ENCODE results near the gene TRPM3. TPM values are rescaled to one million over a fixed set of nuclear protein-coding genes. Genes with fewer than 3 reads are reported as not detected.

Gene TRPM3
- total and polyA plus RNA-seq, 2 donors (not counting 1 experiment from before 2014, with no cell fraction given) = not detected

- no peaks in the 10 kb centered on the region for H4K20me1 ChIP-seq (ENCODE audit: control insufficient read depth, insufficient read depth, low read length, poor library complexity, severe bottlenecking)
- no peaks in the 10 kb centered on the region for H3K27me3 ChIP-seq (replicated peaks in 1 of 4; ENCODE audit: control extremely low read depth in 1 of 4, control insufficient read depth in 3 of 4, insufficient read depth in 4 of 4, low read length in 3 of 4)
- intact Hi-C loops (cut with micrococcal nuclease) = no loop called here
- no peaks in the 10 kb centered on the region for H3K79me2 ChIP-seq (ENCODE audit: control insufficient read depth, insufficient read depth, low read length)
- H3K9me3 ChIP-seq (ENCODE audit: control extremely low read depth in 1 of 3, control insufficient read depth in 2 of 3, insufficient read depth in 1 of 3, low read length in 2 of 3) = no peaks in the 10 kb centered on the region
- WGBS (ENCODE audit: insufficient coverage) = no CpG with 5 or more reads among the region's 4 CpGs
- no peak overlapping the region for H3K4me3 ChIP-seq (ENCODE audit: control extremely low read depth in 1 of 5, extremely low read depth in 1 of 5, insufficient read depth in 1 of 5, low read depth in 2 of 5, low read length in 4 of 5)
- H3K4me2 ChIP-seq (replicated peaks; ENCODE audit: low read depth, low read length, poor library complexity, severe bottlenecking) = no peak overlapping the region
- Mint-ChIP-seq H3K27me3 (no peaks in the 10 kb centered on the region), H3K4me3 (no peak overlapping the region), H3K9me3 (ENCODE audit: insufficient read depth) (no peaks in the 10 kb centered on the region), H3K4me1 (no peaks in the 10 kb centered on the region), H3K27ac (no peak overlapping the region)
- H2AFZ ChIP-seq (ENCODE audit: insufficient read depth, low read depth, low read length, poor library complexity, severe bottlenecking) = no peak overlapping the region
- ATAC-seq (ENCODE audit: low read depth) (no peak), DNase-seq (no peak)
- POLR2A ChIA-PET = no interaction called here
- H3K4me1 ChIP-seq (ENCODE audit: control insufficient read depth in 2 of 2, insufficient read depth in 2 of 2, low read length in 2 of 2) = no peaks in the 10 kb centered on the region
- no peak overlapping the region for H3K27ac ChIP-seq (ENCODE audit: low read length in 2 of 2)
- H3K36me3 ChIP-seq (replicated peaks in 1 of 2; ENCODE audit: control extremely low read depth in 1 of 2, control insufficient read depth in 1 of 2, extremely low read depth in 1 of 2, insufficient read depth in 2 of 2, low read length in 1 of 2) = no peaks in the 10 kb centered on the region
- no peak for TF ChIP-seq EZH2 (IDR thresholded peaks at IDR 0.05; ENCODE audit: borderline replicate concordance, insufficient read depth, low read depth, low read length, poor library complexity, severe bottlenecking)
- TF ChIP-seq, protein P1, sequence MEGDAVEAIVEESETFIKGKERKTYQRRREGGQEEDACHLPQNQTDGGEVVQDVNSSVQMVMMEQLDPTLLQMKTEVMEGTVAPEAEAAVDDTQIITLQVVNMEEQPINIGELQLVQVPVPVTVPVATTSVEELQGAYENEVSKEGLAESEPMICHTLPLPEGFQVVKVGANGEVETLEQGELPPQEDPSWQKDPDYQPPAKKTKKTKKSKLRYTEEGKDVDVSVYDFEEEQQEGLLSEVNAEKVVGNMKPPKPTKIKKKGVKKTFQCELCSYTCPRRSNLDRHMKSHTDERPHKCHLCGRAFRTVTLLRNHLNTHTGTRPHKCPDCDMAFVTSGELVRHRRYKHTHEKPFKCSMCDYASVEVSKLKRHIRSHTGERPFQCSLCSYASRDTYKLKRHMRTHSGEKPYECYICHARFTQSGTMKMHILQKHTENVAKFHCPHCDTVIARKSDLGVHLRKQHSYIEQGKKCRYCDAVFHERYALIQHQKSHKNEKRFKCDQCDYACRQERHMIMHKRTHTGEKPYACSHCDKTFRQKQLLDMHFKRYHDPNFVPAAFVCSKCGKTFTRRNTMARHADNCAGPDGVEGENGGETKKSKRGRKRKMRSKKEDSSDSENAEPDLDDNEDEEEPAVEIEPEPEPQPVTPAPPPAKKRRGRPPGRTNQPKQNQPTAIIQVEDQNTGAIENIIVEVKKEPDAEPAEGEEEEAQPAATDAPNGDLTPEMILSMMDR (IDR thresholded peaks at IDR 0.05) = no peak
- no peak overlapping the region for H3K9ac ChIP-seq (ENCODE audit: low read length)
- CTCF ChIA-PET = no interaction called here
Observed at GRCh38 chr9:70504834-70505233, 616.6 kb downstream of the TRPM3 start.

- H3K4me1 Mint-ChIP-seq = no peaks in the 10 kb centered on the region
- no peaks in the 10 kb centered on the region for H3K9me3 ChIP-seq (ENCODE audit: control extremely low read depth in 1 of 3, control insufficient read depth in 2 of 3, insufficient read depth in 1 of 3, low read length in 2 of 3)
- no peaks in the 10 kb centered on the region for H3K36me3 ChIP-seq (replicated peaks in 1 of 2; ENCODE audit: control extremely low read depth in 1 of 2, control insufficient read depth in 1 of 2, extremely low read depth in 1 of 2, insufficient read depth in 2 of 2, low read length in 1 of 2)
- no peaks in the 10 kb centered on the region for H3K4me1 ChIP-seq (ENCODE audit: control insufficient read depth in 2 of 2, insufficient read depth in 2 of 2, low read length in 2 of 2)
- no peaks in the 10 kb centered on the region for H3K27me3 Mint-ChIP-seq
- POLR2A ChIA-PET = no interaction called here
- DNase-seq = no peak
- H3K27ac ChIP-seq (ENCODE audit: low read length in 2 of 2) = no peak overlapping the region
- H3K9me3 Mint-ChIP-seq (ENCODE audit: insufficient read depth) = no peaks in the 10 kb centered on the region
- H3K4me3 ChIP-seq (ENCODE audit: control extremely low read depth in 1 of 5, extremely low read depth in 1 of 5, insufficient read depth in 1 of 5, low read depth in 2 of 5, low read length in 4 of 5) = no peak overlapping the region
- no peak overlapping the region for H3K4me3 Mint-ChIP-seq
- H3K4me2 ChIP-seq (replicated peaks; ENCODE audit: low read depth, low read length, poor library complexity, severe bottlenecking) = no peak overlapping the region
- no CpG with 5 or more reads among the region's 1 CpG for WGBS (ENCODE audit: insufficient coverage)
- intact Hi-C loops (cut with micrococcal nuclease) = no loop called here
- no peaks in the 10 kb centered on the region for H4K20me1 ChIP-seq (ENCODE audit: control insufficient read depth, insufficient read depth, low read length, poor library complexity, severe bottlenecking)
- H2AFZ ChIP-seq (ENCODE audit: insufficient read depth, low read depth, low read length, poor library complexity, severe bottlenecking) = no peak overlapping the region
- no peaks in the 10 kb centered on the region for H3K27me3 ChIP-seq (replicated peaks in 1 of 4; ENCODE audit: control extremely low read depth in 1 of 4, control insufficient read depth in 3 of 4, insufficient read depth in 4 of 4, low read length in 3 of 4)
- H3K79me2 ChIP-seq (ENCODE audit: control insufficient read depth, insufficient read depth, low read length) = no peaks in the 10 kb centered on the region
- no peak for ATAC-seq (ENCODE audit: low read depth)
- no peak overlapping the region for H3K9ac ChIP-seq (ENCODE audit: low read length)
- H3K27ac Mint-ChIP-seq = no peak overlapping the region
- CTCF ChIA-PET = interaction anchor here (0.9 kb wide), 1 partner anchor 100 kb away, joined by 3 read pairs; no protein-coding TSS in a partner anchor
- no peak for TF ChIP-seq EZH2 (IDR thresholded peaks at IDR 0.05; ENCODE audit: borderline replicate concordance, insufficient read depth, low read depth, low read length, poor library complexity, severe bottlenecking)
- TF ChIP-seq, protein P1 (IDR thresholded peaks at IDR 0.05) = no peak
Observed at GRCh38 chr9:70502690-70503089, 618.7 kb downstream of the TRPM3 start.
